ENCODE results near the gene ABI1. TPM values are rescaled to one million over a fixed set of nuclear protein-coding genes. Genes with fewer than 3 reads are reported as not detected.

The ABI1 gene
- total RNA-seq, 2 donors from 2014 or later = 51.5 to 74.9 TPM

GRCh38 chr10:26780106-26780792 is 80.5 kb downstream of the ABI1 start:
- Mint-ChIP-seq H3K27me3 (no peaks in the 10 kb centered on the region), H3K4me3 (peak overlapping the region; percentile 61), H3K36me3 (ENCODE audit: low read depth) (peaks cover 35% of the 10 kb centered on the region), H3K4me1 (peaks cover 68% of the 10 kb centered on the region), H3K9me3 (no peaks in the 10 kb centered on the region), H3K27ac (peak overlapping the region; percentile 87)
- ATAC-seq (replicated peaks) = no peak

GRCh38 chr10:26779176-26779860 is 81.4 kb downstream of the ABI1 start:
- ATAC-seq (replicated peaks) = no peak
- Mint-ChIP-seq H3K27ac (no peak overlapping the region), H3K36me3 (ENCODE audit: low read depth) (peaks cover 32% of the 10 kb centered on the region), H3K4me3 (no peak overlapping the region), H3K4me1 (peaks cover 67% of the 10 kb centered on the region), H3K27me3 (no peaks in the 10 kb centered on the region), H3K9me3 (no peaks in the 10 kb centered on the region)

GRCh38 chr10:26777686-26778085 is 83.1 kb downstream of the ABI1 start:
- Mint-ChIP-seq H3K27ac (peak overlapping the region; percentile 25), H3K9me3 (no peaks in the 10 kb centered on the region), H3K4me3 (no peak overlapping the region), H3K36me3 (ENCODE audit: low read depth) (peaks cover 36% of the 10 kb centered on the region), H3K4me1 (peaks cover 60% of the 10 kb centered on the region), H3K27me3 (no peaks in the 10 kb centered on the region)
- no peak for ATAC-seq (replicated peaks)

- peaks cover 50% of the 10 kb centered on the region for H3K4me1 Mint-ChIP-seq
- no peak overlapping the region for H3K4me3 Mint-ChIP-seq
- H3K27ac Mint-ChIP-seq = peak overlapping the region; percentile 51
- no peak for ATAC-seq (replicated peaks)
- H3K36me3 Mint-ChIP-seq (ENCODE audit: low read depth) = peaks cover 36% of the 10 kb centered on the region
- no peaks in the 10 kb centered on the region for H3K27me3 Mint-ChIP-seq
- no peaks in the 10 kb centered on the region for H3K9me3 Mint-ChIP-seq
Measured at GRCh38 chr10:26776258-26776657, 84.5 kb downstream of the ABI1 start.

GRCh38 chr10:26773633-26774032 is 87.1 kb downstream of the ABI1 start:
- peak overlapping the region; percentile 75 for H3K27ac Mint-ChIP-seq
- peaks cover 56% of the 10 kb centered on the region for H3K36me3 Mint-ChIP-seq (ENCODE audit: low read depth)
- no peaks in the 10 kb centered on the region for H3K9me3 Mint-ChIP-seq
- peak overlapping the region; percentile 16 for H3K4me3 Mint-ChIP-seq
- H3K27me3 Mint-ChIP-seq = no peaks in the 10 kb centered on the region
- peaks cover 32% of the 10 kb centered on the region for H3K4me1 Mint-ChIP-seq
- peak; percentile 35 for ATAC-seq (replicated peaks)

- Mint-ChIP-seq H3K9me3 (no peaks in the 10 kb centered on the region), H3K36me3 (ENCODE audit: low read depth) (peaks cover 60% of the 10 kb centered on the region)
Measured at GRCh38 chr10:26770069-26770468, 90.7 kb downstream of the ABI1 start.

GRCh38 chr10:26765549-26765948 is 95.2 kb downstream of the ABI1 start:
- H3K27ac Mint-ChIP-seq = peak overlapping the region; percentile 34
- ATAC-seq (replicated peaks) = no peak
- no peak overlapping the region for H3K4me3 Mint-ChIP-seq
- no peaks in the 10 kb centered on the region for H3K9me3 Mint-ChIP-seq
- no peaks in the 10 kb centered on the region for H3K4me1 Mint-ChIP-seq
- H3K27me3 Mint-ChIP-seq = no peaks in the 10 kb centered on the region
- peaks cover 84% of the 10 kb centered on the region for H3K36me3 Mint-ChIP-seq (ENCODE audit: low read depth)

More at GRCh38 chr10:26770069-26770468, 90.7 kb downstream of the ABI1 start:
- ATAC-seq (replicated peaks) = no peak
- H3K4me3 Mint-ChIP-seq = no peak overlapping the region
- H3K4me1 Mint-ChIP-seq = peaks cover 7% of the 10 kb centered on the region
- no peak overlapping the region for H3K27ac Mint-ChIP-seq
- no peaks in the 10 kb centered on the region for H3K27me3 Mint-ChIP-seq

GRCh38 chr10:26759008-26759407 is 101.8 kb downstream of the ABI1 start:
- Mint-ChIP-seq H3K4me3 (no peak overlapping the region), H3K27me3 (no peaks in the 10 kb centered on the region), H3K36me3 (ENCODE audit: low read depth) (peaks cover 66% of the 10 kb centered on the region), H3K9me3 (no peaks in the 10 kb centered on the region), H3K4me1 (peaks cover 5% of the 10 kb centered on the region), H3K27ac (no peak overlapping the region)
- ATAC-seq (replicated peaks) = no peak

- Mint-ChIP-seq H3K27me3 (no peaks in the 10 kb centered on the region), H3K27ac (peak overlapping the region; percentile 28), H3K9me3 (no peaks in the 10 kb centered on the region), H3K4me3 (no peak overlapping the region), H3K4me1 (peaks cover 5% of the 10 kb centered on the region), H3K36me3 (ENCODE audit: low read depth) (peaks cover 76% of the 10 kb centered on the region)
- no peak for ATAC-seq (replicated peaks)
Measured at GRCh38 chr10:26755443-26755903, 105.3 kb downstream of the ABI1 start.

GRCh38 chr10:26746061-26746460 is 114.7 kb downstream of the ABI1 start:
- Mint-ChIP-seq H3K9me3 (no peaks in the 10 kb centered on the region), H3K27ac (peak overlapping the region; percentile 18), H3K4me1 (peaks cover 10% of the 10 kb centered on the region), H3K36me3 (ENCODE audit: low read depth) (peaks cover 95% of the 10 kb centered on the region), H3K4me3 (no peak overlapping the region), H3K27me3 (no peaks in the 10 kb centered on the region)
- ATAC-seq (replicated peaks) = peak; percentile 42

- Mint-ChIP-seq H3K4me3 (peak overlapping the region; percentile 17), H3K36me3 (ENCODE audit: low read depth) (peaks cover 97% of the 10 kb centered on the region), H3K9me3 (no peaks in the 10 kb centered on the region), H3K27ac (peak overlapping the region; percentile 97), H3K27me3 (no peaks in the 10 kb centered on the region), H3K4me1 (peaks cover 27% of the 10 kb centered on the region)
- ATAC-seq (replicated peaks) = no peak
Measured at GRCh38 chr10:26743841-26744240, 116.9 kb downstream of the ABI1 start.

GRCh38 chr10:26743091-26743490 is 117.7 kb downstream of the ABI1 start:
- H3K27me3 Mint-ChIP-seq = no peaks in the 10 kb centered on the region
- peaks cover 97% of the 10 kb centered on the region for H3K36me3 Mint-ChIP-seq (ENCODE audit: low read depth)
- peak overlapping the region; percentile 97 for H3K27ac Mint-ChIP-seq
- H3K9me3 Mint-ChIP-seq = no peaks in the 10 kb centered on the region
- no peak for ATAC-seq (replicated peaks)
- H3K4me1 Mint-ChIP-seq = peaks cover 31% of the 10 kb centered on the region
- H3K4me3 Mint-ChIP-seq = peak overlapping the region; percentile 17

- Mint-ChIP-seq H3K4me1 (peaks cover 36% of the 10 kb centered on the region), H3K4me3 (peak overlapping the region; percentile 75), H3K27me3 (no peaks in the 10 kb centered on the region), H3K27ac (peak overlapping the region; percentile 97), H3K9me3 (no peaks in the 10 kb centered on the region), H3K36me3 (ENCODE audit: low read depth) (peaks cover 98% of the 10 kb centered on the region)
- ATAC-seq (replicated peaks) = no peak
Measured at GRCh38 chr10:26741368-26741767, 119.4 kb downstream of the ABI1 start.

- H3K27me3 Mint-ChIP-seq = no peaks in the 10 kb centered on the region
- peaks cover 98% of the 10 kb centered on the region for H3K36me3 Mint-ChIP-seq (ENCODE audit: low read depth)
- H3K27ac Mint-ChIP-seq = peak overlapping the region; percentile 97
- H3K4me3 Mint-ChIP-seq = peak overlapping the region; percentile 75
- peaks cover 41% of the 10 kb centered on the region for H3K4me1 Mint-ChIP-seq
- ATAC-seq (replicated peaks) = peak; percentile 72
- no peaks in the 10 kb centered on the region for H3K9me3 Mint-ChIP-seq
Measured at GRCh38 chr10:26739071-26739631, 121.6 kb downstream of the ABI1 start.

Data from activated T-helper 17 cell treated with anti-CD3 and anti-CD28 coated beads, Interleukin-2, amount 50 U/mL, for 72 hours (primary cell).